Urothelium cell line (cell line): ENCODE results near the gene PAK3.
A peak's percentile ranks its signal among the peaks of the same experiment; 100 is the strongest.

Source experiments
- DNase-seq: peaks from one replicate; pipeline ENCODE4 v3.0.0; 2011; ENCODE audit warnings: low spot score, mixed read lengths
- FAIRE-seq: peaks from 2 replicates; lab custom pipeline; 2011; peaks lifted over from hg19 to GRCh38; lab: Jason Lieb, UNC

The PAK3 gene

GRCh38 chrX:111129921-111130320, 33.9 kb downstream of the PAK3 start:
- FAIRE-seq = no peak

DNA sequence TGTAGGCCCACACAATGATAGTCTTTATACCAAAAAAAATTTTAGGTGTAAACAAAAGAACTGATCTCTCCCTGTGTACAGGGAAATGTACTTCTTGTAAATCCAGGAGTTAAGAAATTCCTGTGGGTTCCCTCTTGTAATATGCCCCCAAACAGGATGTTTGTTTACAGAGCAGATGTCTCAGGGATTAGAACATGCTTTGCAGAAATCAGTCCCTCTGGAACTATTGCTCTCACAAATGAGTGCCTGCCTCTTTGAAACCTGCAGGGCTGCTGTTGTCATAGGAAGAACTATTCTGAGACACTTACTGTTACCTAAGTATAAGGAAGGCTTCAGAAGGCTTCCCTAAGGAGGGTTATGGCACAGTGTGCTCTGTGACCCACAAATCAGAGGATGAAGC, 35.6 kb downstream of the PAK3 start:
- FAIRE-seq (no peak), DNase-seq (peak; percentile 7)

More at GRCh38 chrX:111129921-111130320, 33.9 kb downstream of the PAK3 start:
- DNase-seq = no peak

DNA sequence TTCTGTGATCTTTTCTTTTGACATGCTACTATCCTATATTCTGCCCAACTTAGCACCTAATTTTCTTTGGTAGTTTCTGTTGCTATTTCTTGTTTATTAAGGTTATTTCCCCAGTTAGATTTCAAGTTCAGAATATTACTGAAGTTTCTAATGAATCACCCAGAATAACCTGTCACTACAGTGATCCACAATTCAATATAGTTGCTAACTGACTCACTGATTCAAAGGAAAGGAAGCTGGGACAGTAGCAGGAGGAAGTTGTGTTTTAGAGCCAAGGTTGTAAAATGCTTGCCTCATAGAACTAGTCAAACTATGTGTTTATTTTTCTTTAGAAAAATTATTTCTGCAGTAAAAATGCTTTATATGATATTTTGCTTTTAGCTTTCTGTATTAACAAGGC, 37.4 kb downstream of the PAK3 start:
- no peak for DNase-seq
- no peak for FAIRE-seq

DNA sequence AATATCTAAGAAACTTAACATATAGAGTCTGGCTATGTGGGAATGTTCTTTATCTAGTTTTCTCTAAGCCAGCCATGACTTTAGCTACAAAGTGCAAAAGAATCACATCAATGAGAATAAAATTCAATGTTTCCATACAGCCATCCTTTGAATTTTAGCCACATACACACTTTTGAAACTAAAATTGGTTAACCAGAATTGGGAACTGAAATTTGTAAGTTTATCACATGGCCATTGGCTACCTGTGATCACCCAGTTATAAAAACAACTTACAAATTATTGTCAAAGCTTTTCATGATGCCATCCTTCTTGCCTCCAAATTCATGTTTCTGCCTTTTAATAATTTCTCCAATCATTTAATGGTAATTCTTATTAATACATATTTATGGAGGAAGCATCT, 49.9 kb downstream of the PAK3 start:
- DNase-seq (no peak), FAIRE-seq (no peak)

- no peak for FAIRE-seq
Measured at GRCh38 chrX:111151764-111152163, 55.8 kb downstream of the PAK3 start.

DNA sequence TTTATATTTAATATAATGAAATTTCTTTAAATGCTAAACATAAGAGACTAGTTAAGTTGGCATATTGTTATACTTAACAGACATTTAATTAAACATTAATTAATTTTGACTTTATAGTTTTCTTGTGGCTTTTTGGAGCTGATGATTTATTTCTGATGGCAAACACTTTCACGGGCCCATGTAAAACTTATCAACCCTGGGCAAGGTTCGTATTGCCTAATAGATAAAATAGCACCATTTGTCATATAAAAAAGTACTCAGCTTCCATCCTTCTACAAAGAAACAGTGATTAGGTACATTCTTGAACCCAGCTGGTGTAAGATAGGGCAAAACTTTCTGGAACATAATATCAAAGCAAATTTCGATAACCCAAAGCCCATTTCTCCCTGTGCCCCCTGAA, 63.2 kb downstream of the PAK3 start:
- DNase-seq (no peak), FAIRE-seq (no peak)

More at GRCh38 chrX:111151764-111152163, 55.8 kb downstream of the PAK3 start:
- DNase-seq = peak; percentile 4

DNA sequence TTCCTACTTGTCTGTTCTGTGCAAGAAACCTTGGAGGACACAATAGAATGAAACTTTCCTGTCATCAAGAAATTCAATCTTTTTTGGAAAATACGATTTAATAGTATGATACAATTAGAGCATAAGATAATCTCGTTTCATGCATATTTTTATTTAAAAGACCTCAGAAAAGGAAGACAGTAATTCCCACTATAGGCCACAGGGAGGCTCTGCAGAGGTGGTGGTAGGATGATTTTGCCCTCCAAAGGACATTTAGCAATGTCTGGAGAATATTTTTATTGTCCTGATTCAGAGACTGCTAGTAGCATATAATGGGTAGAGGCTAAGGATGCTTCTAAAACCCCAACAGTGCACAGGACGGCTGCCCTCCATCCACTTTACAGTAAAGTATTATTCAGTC, 68.7 kb downstream of the PAK3 start:
- no peak for DNase-seq
- FAIRE-seq = no peak

DNA sequence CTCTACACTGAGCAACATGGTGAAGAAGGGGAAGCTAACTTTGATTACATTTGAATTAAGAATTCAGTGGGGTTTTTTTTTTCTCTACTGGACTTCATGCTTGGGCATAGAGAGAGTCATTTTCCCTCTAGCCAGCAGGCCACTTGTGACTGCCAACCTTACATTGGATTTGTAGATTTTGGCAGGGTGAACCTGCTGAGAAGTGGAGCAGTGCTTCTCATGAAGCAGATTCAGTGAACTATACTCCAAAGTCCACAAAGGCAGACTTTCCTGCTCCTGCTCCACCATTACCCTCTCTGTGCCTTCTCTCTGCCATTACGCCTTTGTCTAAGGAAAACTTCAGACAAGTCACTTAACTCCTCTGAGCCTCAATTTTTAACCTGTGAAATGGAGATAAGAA, 69.9 kb downstream of the PAK3 start:
- no peak for DNase-seq
- no peak for FAIRE-seq

- FAIRE-seq = no peak
- no peak for DNase-seq
Measured at GRCh38 chrX:111167334-111167733, 71.3 kb downstream of the PAK3 start.

DNA sequence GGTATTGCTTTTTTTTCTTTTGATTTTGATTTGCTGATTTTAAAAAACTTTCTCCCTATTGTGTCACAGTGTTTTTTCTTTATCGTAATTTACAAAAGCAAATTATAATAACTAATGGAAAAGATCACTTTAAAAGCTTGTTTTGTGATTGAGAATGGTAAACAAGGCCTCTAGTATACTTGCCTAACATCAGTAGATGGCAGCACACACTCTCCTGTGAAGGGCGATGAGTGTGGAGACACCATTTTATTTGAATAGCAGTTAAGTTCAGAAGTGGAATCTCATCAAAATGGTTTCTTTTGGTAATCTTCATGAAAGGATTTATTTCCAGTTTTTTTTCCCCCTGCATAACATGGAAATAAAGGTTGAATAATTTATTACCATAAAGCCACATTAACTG, 72.3 kb downstream of the PAK3 start:
- FAIRE-seq = no peak
- no peak for DNase-seq

DNA sequence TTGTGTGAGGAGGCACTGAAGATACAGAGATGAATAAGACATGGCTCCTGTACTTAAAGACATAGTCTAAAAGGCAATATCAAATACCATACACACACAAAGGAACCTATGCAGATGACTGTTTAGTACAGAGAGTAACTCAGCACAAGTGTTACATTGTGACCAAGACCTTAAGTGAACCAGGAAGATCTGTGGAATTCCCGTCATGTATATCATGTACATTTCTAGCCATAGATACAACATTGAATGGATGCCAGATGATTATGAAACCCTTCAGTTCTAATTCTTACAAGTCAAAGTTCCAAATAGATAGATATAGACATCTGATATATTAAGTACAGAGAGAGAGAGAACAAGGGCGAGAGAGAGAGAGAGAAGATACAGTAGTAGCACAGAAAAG, 73.2 kb downstream of the PAK3 start:
- FAIRE-seq (no peak), DNase-seq (no peak)

DNA sequence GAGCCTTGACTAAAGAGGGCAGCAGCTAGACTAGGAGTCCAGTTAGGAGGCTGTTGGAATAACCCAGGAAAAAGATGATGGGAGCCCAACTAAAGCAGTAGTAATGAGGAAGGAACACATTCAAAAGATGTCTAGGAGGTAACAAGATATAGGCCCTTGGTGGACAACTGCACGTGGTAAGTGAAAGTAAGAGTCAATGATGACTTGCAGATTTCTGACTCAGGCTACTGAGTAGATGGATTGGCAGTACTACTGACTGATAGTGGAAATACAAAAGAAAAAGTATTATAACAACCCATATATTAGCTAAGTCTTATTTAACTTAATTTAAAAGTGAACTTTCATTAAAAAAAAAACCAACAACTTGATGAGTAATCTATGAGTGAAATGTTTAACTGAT, 74.0 kb downstream of the PAK3 start:
- no peak for DNase-seq
- no peak for FAIRE-seq

- DNase-seq (no peak), FAIRE-seq (no peak)
Measured at GRCh38 chrX:111180750-111181240, 84.8 kb downstream of the PAK3 start.

DNA sequence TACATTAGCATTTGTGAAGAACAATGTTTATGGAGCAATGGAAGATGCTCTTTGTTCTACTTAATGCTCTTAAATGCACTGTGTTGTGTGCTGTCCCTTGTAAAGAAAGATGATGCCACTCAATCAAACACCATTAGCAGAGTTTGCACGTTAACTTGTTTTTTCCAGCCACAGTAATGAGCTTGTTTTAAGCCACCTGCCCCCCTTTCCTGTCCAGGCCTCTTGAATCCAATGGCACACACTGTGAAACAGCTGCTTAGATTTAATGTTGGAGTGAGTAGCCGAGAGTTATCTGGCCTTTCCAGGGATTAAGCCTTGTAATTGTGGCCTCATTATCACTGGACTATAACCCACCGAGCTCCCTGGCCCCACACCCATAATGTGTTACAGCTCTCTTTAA, 86.0 kb downstream of the PAK3 start:
- FAIRE-seq (no peak), DNase-seq (no peak)

DNA sequence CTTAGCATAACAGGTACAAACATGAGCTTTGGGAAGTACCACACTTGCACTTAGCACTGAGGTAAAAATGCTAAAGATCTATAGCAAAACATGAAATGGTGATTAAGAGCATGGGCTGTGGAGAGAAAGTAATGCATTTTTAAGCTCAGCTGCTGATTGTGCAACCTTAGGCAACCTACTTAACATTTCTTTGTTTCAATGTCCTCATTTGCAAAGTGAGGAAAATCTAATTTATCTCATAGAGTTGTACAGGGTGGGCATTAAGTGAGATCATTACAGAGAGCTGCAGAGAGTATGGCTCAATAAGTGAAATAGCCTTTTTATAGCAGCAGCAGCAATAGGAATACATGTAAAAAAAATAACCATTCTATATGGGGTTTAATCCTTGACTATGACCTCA, 87.0 kb downstream of the PAK3 start:
- DNase-seq = no peak
- no peak for FAIRE-seq

DNA sequence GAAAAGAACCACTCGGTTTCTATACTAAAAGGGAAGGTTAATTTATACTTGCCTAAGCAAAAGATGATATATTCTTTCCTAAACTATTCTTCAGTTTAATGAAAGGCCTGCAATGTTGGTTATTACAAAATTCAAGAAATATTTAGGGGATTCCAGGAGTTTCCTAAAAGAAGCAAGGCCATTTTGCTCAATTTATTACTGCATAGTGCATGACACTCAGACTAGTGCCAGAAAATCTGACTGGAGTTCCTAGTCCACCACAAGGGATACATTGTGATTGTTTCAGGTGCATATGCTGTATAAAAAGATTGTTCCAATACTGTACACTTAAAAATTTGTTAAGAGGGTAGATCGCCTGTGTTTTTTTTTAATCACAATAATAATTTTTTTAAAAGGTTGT, 95.6 kb downstream of the PAK3 start:
- DNase-seq (no peak), FAIRE-seq (no peak)

DNA sequence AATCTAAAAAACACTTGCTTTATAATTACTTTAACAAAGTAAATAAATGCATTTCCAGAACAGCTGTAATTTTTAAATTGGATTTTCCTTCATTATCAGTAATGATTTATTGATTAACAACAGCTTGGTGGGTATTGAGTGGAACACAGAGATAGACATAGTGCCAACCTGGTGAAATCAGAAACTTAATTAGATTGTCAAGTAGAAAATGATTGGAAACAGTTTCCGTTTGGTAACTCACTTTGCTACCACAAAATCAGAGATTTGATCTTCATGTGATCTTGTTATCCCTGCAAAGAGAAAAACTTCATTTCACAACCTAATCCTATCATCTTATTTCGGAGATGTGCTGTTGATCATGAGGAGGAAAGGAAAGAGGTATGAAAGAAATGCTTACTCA, 103.5 kb downstream of the PAK3 start:
- DNase-seq = no peak
- FAIRE-seq = no peak

- DNase-seq (no peak), FAIRE-seq (no peak)
Measured at GRCh38 chrX:111200327-111200726, 104.3 kb downstream of the PAK3 start.

DNA sequence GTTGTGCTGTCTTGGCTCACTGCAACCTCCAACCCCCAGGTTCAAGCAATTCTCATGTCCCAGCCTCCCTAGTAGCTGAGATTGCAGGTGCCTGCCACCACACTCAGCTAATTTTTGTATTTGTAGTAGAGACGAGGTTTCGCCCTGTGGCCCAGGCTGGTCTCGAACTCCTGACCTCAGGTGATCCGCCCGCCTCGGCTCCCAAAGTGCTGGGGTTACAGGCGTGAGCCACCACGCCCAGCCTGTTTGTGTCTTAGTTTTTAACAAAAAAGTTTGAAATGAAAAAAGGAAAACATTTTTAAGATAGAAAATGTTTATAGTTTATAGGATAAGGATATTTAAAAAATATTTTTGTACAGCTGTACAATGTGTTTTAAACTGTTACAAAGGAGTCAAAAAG, 111.9 kb downstream of the PAK3 start:
- no peak for FAIRE-seq

GRCh38 chrX:111216293-111216801, 120.4 kb downstream of the PAK3 start:
- no peak for DNase-seq
- FAIRE-seq = no peak

More for the DNA sequence above, 111.9 kb downstream of the PAK3 start:
- DNase-seq = no peak

DNA sequence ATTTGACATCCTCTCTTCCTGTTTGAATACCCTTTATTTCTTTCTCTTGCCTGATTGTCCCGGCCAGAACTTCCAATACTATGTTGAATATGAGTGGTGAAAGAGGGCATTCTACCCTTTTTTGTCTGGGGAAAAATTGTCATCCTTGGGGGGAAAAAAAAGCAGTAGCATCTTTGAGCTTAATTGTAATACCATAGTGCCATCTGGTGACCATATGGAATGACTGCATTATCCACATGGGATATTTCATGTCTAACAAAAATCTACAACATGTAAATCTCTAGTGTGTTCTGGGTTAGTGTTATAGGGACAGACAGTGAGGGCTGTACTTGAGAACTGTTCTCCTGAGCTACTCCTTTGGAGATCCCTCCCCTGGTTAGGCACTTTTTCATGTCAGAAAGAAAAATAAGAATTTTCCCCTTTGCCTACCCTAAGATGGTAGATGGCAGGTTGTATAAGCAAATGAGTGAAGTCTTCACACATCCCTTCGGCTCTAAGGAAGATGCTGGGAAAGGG, 148.3 kb downstream of the PAK3 start:
- DNase-seq (peak; percentile 2), FAIRE-seq (no peak)

GRCh38 chrX:111254896-111255693, 159.1 kb downstream of the PAK3 start:
- DNase-seq (peak; percentile 20), FAIRE-seq (no peak)
